GM11168 (cell line): Measurements from ENCODE around the gene RAD51B.
"Not testable (repeated sequence)": the region's sequence is repeated elsewhere in the genome, so short reads cannot be mapped to it uniquely, and the experiment has no call there.

Experiments used
- in situ Hi-C: fragments of 300-500 bp; cut with MboI; formaldehyde crosslinking; loops from one replicate; pipeline ENCODE4 v1.12.0; 2022; ENCODE audit warnings: low sequenced_read_pairs; ENCODE audit not compliant: unreplicated experiment

Gene RAD51B

DNA sequence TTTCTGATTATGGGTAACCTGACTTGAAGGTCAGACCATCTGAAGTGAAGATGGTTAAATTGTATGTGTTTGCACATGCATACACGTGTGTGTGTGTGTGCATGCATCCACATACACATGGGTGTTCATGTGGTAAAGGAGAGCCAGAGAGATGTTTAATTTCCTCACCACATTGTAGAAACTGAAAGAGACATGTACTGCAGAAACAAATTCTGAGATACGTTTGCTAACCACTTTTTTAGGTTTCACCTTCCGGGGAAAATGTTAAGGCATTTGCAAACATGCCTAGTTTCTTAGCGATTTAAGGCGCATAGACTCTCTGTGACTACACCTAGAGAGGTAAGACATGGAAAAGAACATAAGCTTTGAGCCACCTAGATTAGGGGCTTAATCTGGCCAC is 362.9 kb downstream of the RAD51B start:
- in situ Hi-C loops = no loop called here

DNA sequence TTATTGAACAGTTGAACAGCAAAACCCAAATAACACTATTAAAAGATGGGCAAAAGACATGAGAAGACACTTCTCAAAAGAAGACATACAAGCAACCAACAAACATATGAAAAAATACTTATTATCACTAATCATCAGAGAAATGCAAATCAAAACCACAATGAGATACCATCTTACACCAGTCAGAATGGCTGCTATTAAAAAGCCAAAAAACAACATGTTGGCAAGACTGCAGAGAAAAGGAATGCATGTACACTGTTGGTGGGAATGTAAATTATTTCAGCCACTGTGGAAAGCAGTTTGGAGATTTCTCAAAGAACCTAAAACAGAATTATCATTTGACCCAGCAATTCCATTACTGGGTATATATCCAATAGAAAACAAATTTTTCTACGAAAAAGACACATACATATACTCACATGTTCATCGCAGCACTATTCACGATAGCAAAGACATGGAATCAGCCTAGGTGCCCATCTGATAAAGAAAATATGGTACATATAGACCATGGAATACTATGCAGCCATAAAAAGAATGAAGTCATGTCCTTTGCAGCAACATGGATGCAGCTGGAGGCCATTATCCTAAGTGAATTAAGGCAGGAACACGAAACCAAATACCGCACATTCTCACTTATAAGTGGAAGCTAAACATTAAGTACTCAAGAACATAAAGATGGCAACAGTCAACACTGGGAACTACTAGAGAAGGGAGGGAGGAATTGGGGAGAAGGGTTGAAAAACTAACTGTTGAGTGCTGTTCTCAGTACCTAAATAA is 367.1 kb downstream of the RAD51B start:
- in situ Hi-C loops = not testable (repeated sequence)

DNA sequence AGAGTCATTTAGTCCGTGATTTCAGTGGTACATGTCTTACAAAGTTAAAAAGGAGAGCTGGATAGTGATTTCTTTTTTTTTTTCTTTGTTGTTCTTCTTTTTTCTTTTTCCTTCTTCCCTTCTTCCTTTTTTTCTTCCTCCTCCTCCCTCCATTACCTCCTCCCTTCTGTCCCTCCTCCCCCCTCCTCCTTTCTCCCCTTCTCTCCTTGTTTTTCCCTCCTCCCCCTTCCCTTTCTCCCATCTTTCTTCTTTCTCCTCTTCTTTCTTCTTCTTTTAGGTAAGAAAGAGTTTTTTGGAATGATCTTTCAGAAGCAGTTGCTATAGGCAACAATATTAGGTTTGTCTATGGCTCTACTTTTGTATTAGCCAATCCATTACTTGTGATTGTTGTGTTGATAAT is 368.6 kb downstream of the RAD51B start:
- in situ Hi-C loops = no loop called here

DNA sequence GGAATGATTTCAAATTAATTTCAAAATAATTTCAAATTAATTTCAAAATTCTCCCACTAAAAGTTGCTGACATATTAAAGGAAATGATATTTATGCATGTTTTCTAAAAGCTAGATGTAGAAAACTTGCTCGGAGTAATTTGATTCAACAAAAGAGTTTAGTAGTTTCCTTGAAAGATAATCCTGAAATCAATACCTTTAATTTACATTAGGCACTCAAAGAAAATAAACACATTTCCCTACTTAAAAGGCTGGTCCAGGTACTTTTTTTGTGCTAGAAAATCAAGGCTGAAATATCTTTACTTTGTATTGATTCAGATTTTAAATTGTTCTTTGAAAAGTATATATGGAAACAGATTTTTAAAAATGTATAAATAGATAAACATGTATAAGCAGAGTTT is 370.5 kb downstream of the RAD51B start:
- in situ Hi-C loops = no loop called here

- in situ Hi-C loops = no loop called here
Measured at GRCh38 chr14:68191567-68192321, 372.2 kb downstream of the RAD51B start.

DNA sequence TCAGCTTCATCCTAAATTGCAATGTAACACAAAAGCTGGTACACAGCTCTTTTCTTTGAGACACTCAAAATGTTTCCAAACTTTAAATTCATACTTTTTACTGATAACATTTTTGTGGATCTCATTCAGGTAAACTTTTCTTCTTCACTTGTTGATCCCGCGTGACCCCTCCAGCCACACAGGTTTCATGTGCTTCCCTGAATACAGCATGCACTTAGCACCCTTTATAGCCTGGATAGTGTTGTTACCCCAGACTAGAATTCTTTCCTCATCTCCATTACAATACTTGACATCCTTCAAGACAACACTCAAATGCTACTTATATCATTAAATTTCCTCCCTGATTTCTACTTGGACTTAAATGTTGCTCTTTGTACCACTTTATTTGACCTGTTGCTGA is 373.4 kb downstream of the RAD51B start:
- in situ Hi-C loops = no loop called here

- in situ Hi-C loops = no loop called here
Measured at GRCh38 chr14:68193970-68194681, 374.5 kb downstream of the RAD51B start.

DNA sequence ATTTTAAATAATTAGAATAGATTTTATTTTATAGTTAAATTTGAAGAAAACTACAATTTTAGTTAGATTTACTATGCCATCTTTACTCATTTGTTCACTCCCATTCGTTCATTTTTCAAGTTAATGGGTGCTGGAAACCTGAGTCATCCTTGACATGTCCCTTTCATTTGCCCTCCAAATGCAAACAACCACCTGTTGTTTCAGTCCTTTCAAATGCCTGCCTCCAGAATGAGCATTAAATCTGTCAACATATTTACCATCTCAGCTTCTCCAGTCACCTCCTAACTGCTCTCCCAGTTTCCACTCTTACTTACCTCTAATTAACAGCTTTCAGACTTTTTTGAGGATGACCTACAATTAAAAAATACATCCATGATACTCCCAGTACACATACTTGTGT is 375.5 kb downstream of the RAD51B start:
- in situ Hi-C loops = no loop called here

GRCh38 chr14:68198713-68199495 is 379.3 kb downstream of the RAD51B start:
- in situ Hi-C loops = no loop called here

DNA sequence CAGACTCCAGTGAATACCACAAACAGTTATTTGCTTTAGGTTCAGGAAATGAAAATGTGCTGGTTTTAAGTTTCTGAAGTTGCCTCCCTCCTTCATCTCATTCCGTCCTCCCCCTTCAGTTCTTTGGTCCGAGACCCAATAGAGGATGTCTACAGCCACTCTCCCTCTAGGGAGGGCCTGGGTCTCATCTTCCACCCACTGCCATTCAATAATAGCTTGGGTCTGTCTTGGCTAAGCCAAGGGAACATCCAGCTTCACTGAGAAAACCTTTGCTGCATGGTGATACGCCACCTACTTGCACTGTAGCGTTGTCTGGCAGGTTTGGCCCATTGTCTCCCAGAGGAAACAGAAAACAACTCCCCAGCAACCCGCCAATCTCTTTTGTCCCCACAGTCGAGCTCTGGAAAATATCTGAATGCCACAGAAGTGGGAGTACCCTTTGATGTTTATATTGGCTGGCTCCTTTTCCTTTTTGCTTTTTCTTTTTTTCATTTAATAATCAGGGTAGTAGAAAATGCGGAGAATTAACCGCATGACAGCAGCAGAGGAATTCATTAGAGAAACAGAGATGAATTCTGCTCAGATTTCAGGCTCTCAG is 380.1 kb downstream of the RAD51B start:
- in situ Hi-C loops = no loop called here

- in situ Hi-C loops = no loop called here
Measured at GRCh38 chr14:68203871-68204270, 384.3 kb downstream of the RAD51B start.

DNA sequence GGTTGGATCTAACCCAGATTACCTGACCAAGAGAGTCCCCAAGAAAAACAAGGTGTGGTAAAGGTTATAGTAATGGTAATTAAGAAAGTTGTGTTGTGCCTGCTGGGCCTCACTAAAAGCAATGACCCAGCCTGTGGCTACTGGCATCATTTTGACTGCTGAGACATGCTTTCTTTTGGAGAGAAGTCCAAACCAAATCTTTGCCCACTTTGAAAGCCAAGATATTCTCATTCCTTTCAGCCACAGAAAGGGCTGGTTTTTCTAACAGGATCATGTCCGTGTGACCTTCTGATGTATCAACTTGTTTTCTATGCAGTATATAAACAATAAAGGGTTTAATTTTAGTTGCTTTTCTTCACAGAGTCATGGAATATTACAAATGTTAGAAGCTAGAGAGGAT is 388.6 kb downstream of the RAD51B start:
- in situ Hi-C loops = no loop called here

DNA sequence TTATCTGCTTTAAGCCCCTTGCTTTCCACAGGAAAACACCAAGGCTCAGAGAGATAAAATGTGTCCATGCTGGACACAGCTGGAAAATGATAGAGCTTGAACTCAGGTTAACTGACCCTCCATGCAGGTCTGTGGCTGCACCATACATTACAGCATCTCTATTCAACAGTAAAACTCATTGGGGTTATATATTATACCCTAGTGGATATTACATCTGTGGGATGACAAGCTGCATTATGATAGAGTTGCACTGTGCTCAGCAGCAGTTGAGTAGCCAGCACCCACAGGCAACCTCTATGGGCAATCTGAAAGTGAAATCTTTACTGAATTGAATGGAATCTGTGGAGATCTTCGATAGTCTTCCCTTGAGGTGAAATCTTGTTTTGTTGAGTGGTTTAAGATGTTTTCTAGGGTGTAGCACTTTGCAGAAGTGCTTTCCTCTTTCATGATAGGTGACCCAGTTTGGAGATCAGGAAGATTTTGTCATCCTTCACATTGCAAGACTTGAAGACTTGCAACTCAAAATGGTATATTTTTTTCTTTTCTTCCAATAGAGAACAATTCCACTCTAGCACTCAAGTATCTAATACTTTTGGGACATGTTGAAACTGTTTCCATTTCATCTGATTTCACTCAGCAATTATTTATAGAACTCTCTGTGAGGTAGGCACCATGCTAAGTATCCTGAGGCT is 389.2 kb downstream of the RAD51B start:
- in situ Hi-C loops = no loop called here

- in situ Hi-C loops = no loop called here
Measured at GRCh38 chr14:68210729-68211299, 391.2 kb downstream of the RAD51B start.

DNA sequence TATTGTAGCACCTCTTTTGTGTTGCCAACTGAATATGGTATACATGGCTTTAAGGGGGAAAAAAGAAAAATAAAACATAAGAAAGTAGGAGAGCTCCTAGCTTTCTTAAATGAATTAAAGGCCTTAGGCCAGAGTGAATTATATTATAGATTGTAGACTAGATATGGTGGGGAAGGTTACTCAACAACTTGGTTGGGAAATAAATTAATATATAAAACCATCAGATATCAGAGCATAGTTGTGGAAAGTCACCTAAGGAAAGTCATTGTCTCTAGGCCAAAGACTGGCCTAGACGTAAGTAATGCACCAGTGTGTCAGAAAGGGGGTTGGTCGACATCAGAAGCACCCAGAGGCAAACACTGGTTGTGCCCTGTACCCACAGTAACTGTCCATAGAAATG is 391.8 kb downstream of the RAD51B start:
- in situ Hi-C loops = no loop called here

DNA sequence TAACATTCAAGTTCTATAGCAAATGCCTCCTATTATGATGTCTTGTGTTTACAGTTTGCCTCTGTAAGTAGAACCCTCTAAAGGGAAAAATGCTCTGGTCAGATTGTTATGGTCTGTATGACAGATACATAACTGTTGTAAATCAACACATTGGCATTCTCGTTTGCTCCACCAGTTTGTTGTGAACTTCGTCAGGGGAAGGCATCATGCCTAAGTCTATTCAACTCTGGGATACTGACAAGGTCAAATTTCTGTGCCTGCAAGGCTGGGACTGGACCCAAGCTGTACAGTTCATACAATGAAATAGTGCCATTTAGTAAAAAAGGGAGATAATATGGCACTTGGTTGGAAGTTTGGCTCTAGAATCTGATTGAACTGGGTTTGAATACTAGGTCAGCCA is 392.3 kb downstream of the RAD51B start:
- in situ Hi-C loops = no loop called here

- in situ Hi-C loops = no loop called here
Measured at GRCh38 chr14:68212361-68212760, 392.8 kb downstream of the RAD51B start.

DNA sequence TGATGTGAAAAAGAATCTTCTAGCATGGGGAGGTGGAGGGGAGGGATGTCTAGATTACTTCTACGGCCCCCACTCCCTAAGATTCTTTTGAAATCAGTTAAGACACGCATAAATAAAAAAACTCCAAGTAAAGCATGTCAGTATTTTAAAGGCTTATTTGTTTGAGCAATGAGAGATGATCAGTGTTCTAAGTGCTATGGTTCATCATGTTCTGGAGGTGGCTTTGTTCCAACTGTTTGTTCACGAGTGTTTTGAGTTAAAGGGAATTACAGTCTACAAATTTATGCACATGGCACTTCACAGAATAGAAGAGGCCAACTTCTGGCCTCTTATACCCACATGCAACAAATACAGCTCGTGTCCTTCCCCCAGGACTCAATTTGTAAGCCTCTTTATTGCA is 394.9 kb downstream of the RAD51B start:
- in situ Hi-C loops = no loop called here

DNA sequence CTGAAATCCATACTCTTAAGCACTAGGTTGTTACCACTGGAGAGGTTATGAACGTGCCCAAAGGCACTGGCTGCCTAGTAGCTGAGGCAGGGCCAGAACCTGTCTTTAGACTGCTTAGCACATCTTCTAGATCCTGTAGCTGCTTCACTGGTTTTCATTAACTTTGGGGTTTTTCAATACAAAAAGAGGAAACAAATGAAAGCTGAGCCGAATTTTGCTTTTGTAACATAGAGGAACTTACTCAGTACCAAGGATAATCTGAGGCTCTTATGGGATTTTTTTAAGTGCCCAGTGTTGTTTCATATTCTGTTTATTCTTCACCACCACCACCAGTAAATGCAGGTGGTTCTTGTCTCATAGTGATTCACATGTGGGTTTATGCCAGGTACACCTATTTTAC is 396.1 kb downstream of the RAD51B start:
- in situ Hi-C loops = loop anchor here (5.0 kb wide), 1 partner anchor 38 kb away; no protein-coding TSS in a partner anchor
